ENCODE results near the gene ALDH5A1.
A peak's percentile ranks its signal among the peaks of the same experiment; 100 is the strongest.

The ALDH5A1 gene

GRCh38 chr6:24517659-24518543 lies 23.1 kb downstream of the ALDH5A1 start:
- intact Hi-C loops (cut with DNase I; ENCODE audit: low total_unique reads): no loop called here
- TF ChIP-seq CTCF (IDR thresholded peaks at IDR 0.05): no peak
- Histone ChIP-seq H3K36me3 (peaks cover 21 to 51% (median 26%) of the 10 kb centered on the region in 3 donors), H3K4me3 (no peak overlapping the region), H3K27ac (no peak overlapping the region), H3K27me3 (no peaks in the 10 kb centered on the region), H3K4me1 (no peaks in the 10 kb centered on the region), H3K9me3 (no peaks in the 10 kb centered on the region)
- no peak for DNase-seq

- H3K27me3 ChIP-seq: no peaks in the 10 kb centered on the region
- H3K27ac ChIP-seq: no peak overlapping the region
- H3K9me3 ChIP-seq: no peaks in the 10 kb centered on the region
- intact Hi-C loops (cut with DNase I; ENCODE audit: low total_unique reads): no loop called here
- peak; percentile 44 to 63 for TF ChIP-seq CTCF (IDR thresholded peaks at IDR 0.05)
- peaks cover 0 to 47% (median 13%) of the 10 kb centered on the region in 3 donors for H3K36me3 ChIP-seq
- H3K4me1 ChIP-seq: no peaks in the 10 kb centered on the region
- peak in 1 of 2 donors; percentile 39 for DNase-seq
- H3K4me3 ChIP-seq: no peak overlapping the region
These were observed 26.3 kb downstream of the ALDH5A1 start for GRCh38 chr6:24520929-24521546.

GRCh38 chr6:24522228-24523176 lies 27.7 kb downstream of the ALDH5A1 start:
- no peaks in the 10 kb centered on the region for H3K4me1 ChIP-seq
- DNase-seq: no peak
- no peak for TF ChIP-seq CTCF (IDR thresholded peaks at IDR 0.05)

GRCh38 chr6:24524329-24524728 lies 29.6 kb downstream of the ALDH5A1 start:
- intact Hi-C loops (cut with DNase I; ENCODE audit: low total_unique reads): no loop called here
- Histone ChIP-seq H3K4me3 (no peak overlapping the region), H3K4me1 (no peaks in the 10 kb centered on the region), H3K9me3 (no peaks in the 10 kb centered on the region), H3K36me3 (peaks cover 1 to 37% (median 5%) of the 10 kb centered on the region in 3 donors), H3K27ac (no peak overlapping the region), H3K27me3 (no peaks in the 10 kb centered on the region)
- no peak for DNase-seq
- TF ChIP-seq CTCF (IDR thresholded peaks at IDR 0.05): no peak

More at GRCh38 chr6:24522228-24523176, 27.7 kb downstream of the ALDH5A1 start:
- intact Hi-C loops (cut with DNase I; ENCODE audit: low total_unique reads): loop anchor here (2.0 kb wide), 1 partner anchor 92 kb away; no protein-coding TSS in a partner anchor
- Histone ChIP-seq H3K9me3 (no peaks in the 10 kb centered on the region), H3K27ac (no peak overlapping the region), H3K36me3 (peaks cover 0 to 40% (median 13%) of the 10 kb centered on the region in 3 donors), H3K27me3 (no peaks in the 10 kb centered on the region), H3K4me3 (no peak overlapping the region)

GRCh38 chr6:24524805-24525204 lies 30.0 kb downstream of the ALDH5A1 start:
- Histone ChIP-seq H3K27me3 (no peaks in the 10 kb centered on the region), H3K4me3 (no peak overlapping the region), H3K4me1 (no peaks in the 10 kb centered on the region), H3K9me3 (no peaks in the 10 kb centered on the region), H3K27ac (no peak overlapping the region), H3K36me3 (peaks cover 0 to 35% (median 5%) of the 10 kb centered on the region in 3 donors)
- no peak for TF ChIP-seq CTCF (IDR thresholded peaks at IDR 0.05)
- intact Hi-C loops (cut with DNase I; ENCODE audit: low total_unique reads): no loop called here
- no peak for DNase-seq
